ENCODE data around the gene QSOX1.

QSOX1 gene, protein sequence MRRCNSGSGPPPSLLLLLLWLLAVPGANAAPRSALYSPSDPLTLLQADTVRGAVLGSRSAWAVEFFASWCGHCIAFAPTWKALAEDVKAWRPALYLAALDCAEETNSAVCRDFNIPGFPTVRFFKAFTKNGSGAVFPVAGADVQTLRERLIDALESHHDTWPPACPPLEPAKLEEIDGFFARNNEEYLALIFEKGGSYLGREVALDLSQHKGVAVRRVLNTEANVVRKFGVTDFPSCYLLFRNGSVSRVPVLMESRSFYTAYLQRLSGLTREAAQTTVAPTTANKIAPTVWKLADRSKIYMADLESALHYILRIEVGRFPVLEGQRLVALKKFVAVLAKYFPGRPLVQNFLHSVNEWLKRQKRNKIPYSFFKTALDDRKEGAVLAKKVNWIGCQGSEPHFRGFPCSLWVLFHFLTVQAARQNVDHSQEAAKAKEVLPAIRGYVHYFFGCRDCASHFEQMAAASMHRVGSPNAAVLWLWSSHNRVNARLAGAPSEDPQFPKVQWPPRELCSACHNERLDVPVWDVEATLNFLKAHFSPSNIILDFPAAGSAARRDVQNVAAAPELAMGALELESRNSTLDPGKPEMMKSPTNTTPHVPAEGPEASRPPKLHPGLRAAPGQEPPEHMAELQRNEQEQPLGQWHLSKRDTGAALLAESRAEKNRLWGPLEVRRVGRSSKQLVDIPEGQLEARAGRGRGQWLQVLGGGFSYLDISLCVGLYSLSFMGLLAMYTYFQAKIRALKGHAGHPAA

DNA sequence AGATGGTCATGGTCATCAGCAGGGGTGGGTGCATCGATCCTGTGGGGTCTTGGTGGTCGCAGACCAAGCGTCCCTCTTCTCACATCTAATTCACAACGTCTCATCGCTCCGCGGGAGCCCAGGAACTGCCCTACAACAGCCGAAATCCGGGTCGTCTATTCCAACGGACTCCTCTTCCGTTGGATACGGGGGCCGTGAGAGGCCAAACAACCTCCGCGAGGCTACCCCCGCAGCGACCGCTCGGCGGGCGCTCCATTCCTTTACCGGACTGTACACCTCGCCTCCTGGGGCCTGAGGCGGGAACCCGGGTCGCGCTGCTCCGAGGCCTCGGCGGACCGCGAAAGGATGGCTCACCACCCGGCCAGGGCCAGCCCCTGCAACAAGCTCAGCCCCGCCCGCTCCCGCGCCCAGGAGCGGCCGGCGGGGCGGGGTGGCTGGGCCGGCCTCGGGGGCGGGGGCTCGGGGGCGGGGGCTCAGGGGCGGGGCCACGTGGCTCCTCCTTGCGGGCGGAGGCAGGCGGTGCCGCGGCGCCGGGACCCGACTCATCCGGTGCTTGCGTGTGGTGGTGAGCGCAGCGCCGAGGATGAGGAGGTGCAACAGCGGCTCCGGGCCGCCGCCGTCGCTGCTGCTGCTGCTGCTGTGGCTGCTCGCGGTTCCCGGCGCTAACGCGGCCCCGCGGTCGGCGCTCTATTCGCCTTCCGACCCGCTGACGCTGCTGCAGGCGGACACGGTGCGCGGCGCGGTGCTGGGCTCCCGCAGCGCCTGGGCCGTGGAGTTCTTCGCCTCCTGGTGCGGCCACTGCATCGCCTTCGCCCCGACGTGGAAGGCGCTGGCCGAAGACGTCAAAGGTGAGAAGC is at the start of gene QSOX1:
Gene QSOX1, plus strand, starts transcription at position 545 of the 857 bp plus-strand sequence. Its CDS starts 39 bp downstream, at position 584.
- H3K36me3 ChIP-seq (ENCODE audit: control insufficient read depth in 2 of 2, insufficient read depth in 2 of 2, low read length in 2 of 2) = no peaks in the 10 kb centered on the region
- H3K27ac ChIP-seq (ENCODE audit: low read length) = peak within 1 kb of the TSS; percentile 86
- H3K27me3 ChIP-seq (ENCODE audit: control insufficient read depth in 1 of 2, insufficient read depth in 2 of 2, low read length in 2 of 2) = no peaks in the 10 kb centered on the region
- no peaks in the 10 kb centered on the region for H3K9me3 ChIP-seq (ENCODE audit: control insufficient read depth in 2 of 2, low read length in 2 of 2)
- peak within 1 kb of the TSS; percentile 92 to 99 for H3K9ac ChIP-seq (ENCODE audit: low read length in 2 of 2)
- peaks cover 27% of the 10 kb centered on the region for H3K4me1 ChIP-seq (ENCODE audit: control insufficient read depth, insufficient read depth, low read length)
- H3K4me3 ChIP-seq (ENCODE audit: low read length in 2 of 2) = peak within 1 kb of the TSS; percentile 92 to 99

DNA sequence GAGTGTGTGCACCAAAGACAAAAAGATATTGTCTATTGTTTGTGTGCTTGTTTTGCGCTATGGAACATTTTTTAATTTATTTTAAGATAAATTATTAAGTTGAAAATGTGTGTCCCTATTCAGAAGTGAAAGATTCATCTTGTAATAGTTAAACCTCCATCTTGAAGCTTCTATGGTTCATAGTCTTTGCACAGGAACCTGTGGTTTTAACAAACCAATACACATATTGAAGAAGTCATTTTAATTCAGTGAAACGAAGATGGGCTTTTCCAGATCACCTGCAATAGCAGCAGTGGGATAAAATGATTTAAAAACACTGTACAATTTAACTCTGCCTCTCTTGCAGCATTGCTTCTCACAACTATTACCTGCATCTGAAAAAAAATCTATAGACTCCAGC is 42.6 kb upstream of the QSOX1 start:
- no peak overlapping the region for H3K9ac ChIP-seq (ENCODE audit: low read length in 2 of 2)
- H3K4me1 ChIP-seq (ENCODE audit: control insufficient read depth, insufficient read depth, low read length) = peaks cover 25% of the 10 kb centered on the region
- H3K9me3 ChIP-seq (ENCODE audit: control insufficient read depth in 2 of 2, low read length in 2 of 2) = no peaks in the 10 kb centered on the region
- H3K4me3 ChIP-seq (ENCODE audit: low read length in 2 of 2) = no peak overlapping the region
- no peak overlapping the region for H3K27ac ChIP-seq (ENCODE audit: low read length)
- peaks cover 14 to 15% of the 10 kb centered on the region in 2 donors for H3K36me3 ChIP-seq (ENCODE audit: control insufficient read depth in 2 of 2, insufficient read depth in 2 of 2, low read length in 2 of 2)
- no peaks in the 10 kb centered on the region for H3K27me3 ChIP-seq (ENCODE audit: control insufficient read depth in 1 of 2, insufficient read depth in 2 of 2, low read length in 2 of 2)

DNA sequence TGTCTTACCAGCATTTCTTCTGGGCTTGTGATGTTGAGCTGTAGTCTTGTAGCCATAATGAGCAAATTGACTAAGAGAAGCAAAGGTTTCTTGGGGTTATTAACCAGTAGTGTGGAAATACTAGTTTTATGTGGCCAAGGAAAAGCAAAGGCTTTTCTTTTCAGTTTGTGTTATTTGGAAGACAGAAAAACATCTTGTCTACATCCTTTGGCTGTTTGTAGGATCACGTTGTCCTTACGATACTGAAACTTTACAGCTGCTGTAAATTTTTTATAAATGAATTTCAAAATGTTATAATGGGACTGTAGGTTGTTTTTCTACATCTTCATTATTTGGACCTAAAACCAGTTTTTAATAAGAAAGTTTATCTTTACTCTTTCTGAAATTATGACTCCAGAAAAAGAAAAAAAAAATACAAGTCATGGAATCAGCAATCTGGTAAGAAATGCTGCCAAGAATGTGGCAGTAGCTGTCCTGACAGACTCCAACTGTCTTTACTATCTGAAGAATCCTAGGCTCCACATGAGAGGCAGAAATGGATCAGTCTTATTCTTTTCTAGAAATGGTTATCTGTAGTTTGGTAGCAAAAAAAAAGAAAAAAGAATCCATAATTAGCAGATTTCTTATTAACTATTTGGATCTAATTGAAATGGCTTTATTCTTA is 41.6 kb upstream of the QSOX1 start:
- no peak overlapping the region for H3K9ac ChIP-seq (ENCODE audit: low read length in 2 of 2)
- peaks cover 14 to 15% of the 10 kb centered on the region in 2 donors for H3K36me3 ChIP-seq (ENCODE audit: control insufficient read depth in 2 of 2, insufficient read depth in 2 of 2, low read length in 2 of 2)
- H3K4me1 ChIP-seq (ENCODE audit: control insufficient read depth, insufficient read depth, low read length) = peaks cover 27% of the 10 kb centered on the region
- no peaks in the 10 kb centered on the region for H3K9me3 ChIP-seq (ENCODE audit: control insufficient read depth in 2 of 2, low read length in 2 of 2)
- peak overlapping the region in 1 of 2 donors; percentile 2 for H3K4me3 ChIP-seq (ENCODE audit: low read length in 2 of 2)
- no peaks in the 10 kb centered on the region for H3K27me3 ChIP-seq (ENCODE audit: control insufficient read depth in 1 of 2, insufficient read depth in 2 of 2, low read length in 2 of 2)
- H3K27ac ChIP-seq (ENCODE audit: low read length) = no peak overlapping the region

DNA sequence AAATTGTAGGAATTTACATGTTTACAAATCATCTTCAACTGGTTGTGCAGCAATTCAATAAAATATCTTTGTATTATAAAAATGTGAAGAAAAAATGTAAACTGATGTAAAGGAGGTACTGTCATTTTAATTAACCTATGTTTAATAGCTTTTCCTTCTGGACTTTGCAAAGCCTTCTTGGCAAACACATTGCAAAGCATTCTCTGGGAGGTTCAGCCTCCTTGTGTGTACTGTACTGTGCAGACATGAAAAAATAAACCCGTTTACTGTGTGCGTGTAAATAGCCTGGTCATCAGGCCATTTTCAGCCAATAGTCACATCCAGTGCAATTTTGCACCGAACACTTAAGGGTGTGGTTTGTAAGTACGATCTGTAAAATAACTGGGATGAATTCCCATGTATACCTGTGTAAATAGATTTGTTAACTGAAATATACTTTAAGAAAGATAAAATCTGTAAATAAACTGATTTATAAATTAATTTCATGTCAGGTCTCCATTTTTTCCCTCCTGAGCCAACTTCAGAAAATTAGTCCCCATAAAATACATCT is 40.2 kb upstream of the QSOX1 start:
- no peak overlapping the region for H3K27ac ChIP-seq (ENCODE audit: low read length)
- H3K36me3 ChIP-seq (ENCODE audit: control insufficient read depth in 2 of 2, insufficient read depth in 2 of 2, low read length in 2 of 2) = peaks cover 14 to 15% of the 10 kb centered on the region in 2 donors
- no peaks in the 10 kb centered on the region for H3K27me3 ChIP-seq (ENCODE audit: control insufficient read depth in 1 of 2, insufficient read depth in 2 of 2, low read length in 2 of 2)
- H3K4me1 ChIP-seq (ENCODE audit: control insufficient read depth, insufficient read depth, low read length) = peaks cover 22% of the 10 kb centered on the region
- no peaks in the 10 kb centered on the region for H3K9me3 ChIP-seq (ENCODE audit: control insufficient read depth in 2 of 2, low read length in 2 of 2)
- no peak overlapping the region for H3K4me3 ChIP-seq (ENCODE audit: low read length in 2 of 2)
- no peak overlapping the region for H3K9ac ChIP-seq (ENCODE audit: low read length in 2 of 2)

DNA sequence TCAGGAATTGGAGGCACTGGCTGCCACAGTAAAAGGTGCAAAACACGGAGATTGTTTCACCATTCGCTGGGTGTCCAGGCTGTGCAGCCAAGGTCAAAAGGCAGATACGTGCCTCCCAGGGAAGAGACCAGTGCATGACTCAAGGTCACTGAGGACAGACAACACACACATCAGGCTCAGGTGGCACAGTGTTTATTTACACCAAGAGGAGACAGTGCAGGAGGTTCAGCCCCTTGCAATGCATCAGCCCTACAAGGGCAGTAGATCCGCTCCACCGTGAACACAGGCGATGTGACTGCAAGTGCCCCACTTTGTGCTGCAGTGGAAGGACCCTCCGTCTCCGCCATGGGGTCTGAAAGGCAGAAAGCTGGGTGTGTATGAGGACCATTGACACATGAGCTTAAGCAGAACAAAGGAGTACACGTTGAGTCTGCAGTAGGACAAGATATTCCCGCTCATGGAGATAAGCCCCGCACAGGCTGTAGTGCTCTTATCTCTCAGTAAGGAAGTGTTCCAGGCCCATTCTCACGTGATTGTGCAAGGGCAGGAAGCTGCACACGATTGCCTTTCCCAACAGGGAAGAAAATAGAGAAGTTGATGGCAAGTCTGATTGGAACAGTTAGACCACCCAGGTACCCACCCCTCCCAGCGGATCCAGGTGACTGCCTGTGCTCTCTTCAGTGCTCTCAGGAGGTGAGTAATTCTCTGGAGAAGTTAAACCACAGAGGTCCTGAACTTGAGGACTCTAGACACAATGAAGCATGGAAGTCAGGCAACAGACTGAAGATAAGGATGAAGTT is 37.5 kb upstream of the QSOX1 start:
- no peaks in the 10 kb centered on the region for H3K9me3 ChIP-seq (ENCODE audit: control insufficient read depth in 2 of 2, low read length in 2 of 2)
- peaks cover 19% of the 10 kb centered on the region for H3K4me1 ChIP-seq (ENCODE audit: control insufficient read depth, insufficient read depth, low read length)
- no peak overlapping the region for H3K9ac ChIP-seq (ENCODE audit: low read length in 2 of 2)
- no peak overlapping the region for H3K27ac ChIP-seq (ENCODE audit: low read length)
- no peaks in the 10 kb centered on the region for H3K27me3 ChIP-seq (ENCODE audit: control insufficient read depth in 1 of 2, insufficient read depth in 2 of 2, low read length in 2 of 2)
- H3K36me3 ChIP-seq (ENCODE audit: control insufficient read depth in 2 of 2, insufficient read depth in 2 of 2, low read length in 2 of 2) = peaks cover 0 to 2% of the 10 kb centered on the region in 2 donors
- H3K4me3 ChIP-seq (ENCODE audit: low read length in 2 of 2) = no peak overlapping the region

DNA sequence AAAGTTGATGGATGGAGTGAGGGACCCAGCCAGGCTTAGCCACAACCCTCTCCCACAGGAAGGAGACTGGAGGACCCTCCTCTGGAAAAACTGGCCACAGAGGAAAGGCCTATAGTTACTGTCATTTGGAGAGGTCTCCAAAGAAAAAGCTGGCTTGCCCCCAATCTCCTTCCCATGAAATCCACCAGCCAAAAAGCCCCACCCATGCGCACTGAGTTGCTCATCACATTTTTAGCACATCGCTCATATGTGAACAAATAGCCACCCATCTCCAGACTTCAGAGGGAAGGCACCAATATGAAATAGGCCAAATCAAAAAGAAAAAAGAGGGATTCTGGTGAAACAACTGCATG is 36.9 kb upstream of the QSOX1 start:
- Histone ChIP-seq H3K27ac (ENCODE audit: low read length) (no peak overlapping the region), H3K4me1 (ENCODE audit: control insufficient read depth, insufficient read depth, low read length) (peaks cover 19% of the 10 kb centered on the region), H3K27me3 (ENCODE audit: control insufficient read depth in 1 of 2, insufficient read depth in 2 of 2, low read length in 2 of 2) (no peaks in the 10 kb centered on the region), H3K4me3 (ENCODE audit: low read length in 2 of 2) (no peak overlapping the region), H3K9me3 (ENCODE audit: control insufficient read depth in 2 of 2, low read length in 2 of 2) (no peaks in the 10 kb centered on the region), H3K36me3 (ENCODE audit: control insufficient read depth in 2 of 2, insufficient read depth in 2 of 2, low read length in 2 of 2) (no peaks in the 10 kb centered on the region), H3K9ac (ENCODE audit: low read length in 2 of 2) (no peak overlapping the region)

DNA sequence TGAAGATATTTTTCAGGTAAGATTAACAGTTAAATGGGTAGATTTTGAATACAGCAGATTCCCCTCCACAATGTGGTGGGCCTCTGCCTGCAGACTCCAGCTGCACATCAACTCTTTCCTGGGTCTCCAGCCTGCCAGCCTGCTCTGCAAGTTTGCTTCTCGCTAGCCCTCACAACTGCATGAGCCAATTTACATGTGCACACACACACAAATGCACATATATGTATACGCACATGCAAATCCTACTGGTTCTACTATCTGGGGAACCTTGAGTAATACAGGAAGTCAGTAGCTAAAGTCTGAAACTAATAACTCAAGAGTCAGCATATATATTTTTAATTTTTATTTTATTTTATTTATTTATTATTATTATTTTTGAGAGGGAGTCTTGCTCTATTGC is 34.8 kb upstream of the QSOX1 start:
- Histone ChIP-seq H3K4me1 (ENCODE audit: control insufficient read depth, insufficient read depth, low read length) (peaks cover 9% of the 10 kb centered on the region), H3K9me3 (ENCODE audit: control insufficient read depth in 2 of 2, low read length in 2 of 2) (no peaks in the 10 kb centered on the region), H3K9ac (ENCODE audit: low read length in 2 of 2) (no peak overlapping the region), H3K27me3 (ENCODE audit: control insufficient read depth in 1 of 2, insufficient read depth in 2 of 2, low read length in 2 of 2) (no peaks in the 10 kb centered on the region), H3K36me3 (ENCODE audit: control insufficient read depth in 2 of 2, insufficient read depth in 2 of 2, low read length in 2 of 2) (no peaks in the 10 kb centered on the region), H3K27ac (ENCODE audit: low read length) (no peak overlapping the region), H3K4me3 (ENCODE audit: low read length in 2 of 2) (no peak overlapping the region)

DNA sequence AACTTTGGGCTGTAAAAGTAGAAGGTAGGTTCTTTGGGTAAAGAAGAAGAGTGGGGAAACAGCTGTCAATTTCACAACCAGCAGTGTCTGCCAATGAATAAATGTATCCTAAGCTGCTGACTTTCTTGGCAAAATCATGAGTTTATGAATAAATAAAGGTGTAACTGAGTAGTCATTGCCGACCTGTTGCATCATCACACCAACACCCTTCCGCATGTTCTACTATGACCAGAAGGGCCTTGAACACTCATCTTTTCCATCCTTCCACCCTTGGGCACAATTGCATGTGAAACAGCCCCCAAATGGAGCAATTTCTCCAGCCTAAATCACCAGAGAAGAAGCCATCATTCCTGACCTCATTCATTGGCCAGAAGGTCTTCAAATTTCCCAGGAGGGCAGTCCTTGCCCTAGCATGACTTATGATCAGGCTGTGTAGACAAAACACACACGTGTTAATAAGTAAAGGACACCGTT is 31.2 kb upstream of the QSOX1 start:
- Histone ChIP-seq H3K27me3 (ENCODE audit: control insufficient read depth in 1 of 2, insufficient read depth in 2 of 2, low read length in 2 of 2) (no peaks in the 10 kb centered on the region), H3K4me3 (ENCODE audit: low read length in 2 of 2) (no peak overlapping the region), H3K9me3 (ENCODE audit: control insufficient read depth in 2 of 2, low read length in 2 of 2) (no peaks in the 10 kb centered on the region), H3K4me1 (ENCODE audit: control insufficient read depth, insufficient read depth, low read length) (no peaks in the 10 kb centered on the region), H3K27ac (ENCODE audit: low read length) (no peak overlapping the region), H3K36me3 (ENCODE audit: control insufficient read depth in 2 of 2, insufficient read depth in 2 of 2, low read length in 2 of 2) (no peaks in the 10 kb centered on the region), H3K9ac (ENCODE audit: low read length in 2 of 2) (no peak overlapping the region)

DNA sequence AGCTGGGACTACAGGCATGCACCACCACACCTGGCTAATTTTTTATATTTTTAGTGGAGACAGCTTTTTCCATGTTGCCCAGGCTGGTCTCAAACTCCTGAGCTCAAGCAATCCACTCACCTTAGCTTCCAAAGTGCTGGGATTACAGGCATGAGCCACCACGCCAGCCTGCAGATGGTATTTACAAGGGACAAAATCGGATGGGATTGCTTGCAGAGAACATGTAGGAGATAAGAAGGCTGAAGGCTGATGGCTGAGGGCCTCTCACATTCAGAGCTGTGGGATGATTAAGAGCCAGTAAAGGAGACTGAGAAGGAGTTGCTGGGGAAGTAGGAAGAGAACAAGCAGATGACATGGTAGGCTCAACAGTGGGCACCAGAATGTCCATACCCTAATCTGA is 24.0 kb upstream of the QSOX1 start:
- no peak overlapping the region for H3K4me3 ChIP-seq (ENCODE audit: low read length in 2 of 2)
- H3K36me3 ChIP-seq (ENCODE audit: control insufficient read depth in 2 of 2, insufficient read depth in 2 of 2, low read length in 2 of 2) = no peaks in the 10 kb centered on the region
- H3K4me1 ChIP-seq (ENCODE audit: control insufficient read depth, insufficient read depth, low read length) = peaks cover 3% of the 10 kb centered on the region
- no peaks in the 10 kb centered on the region for H3K27me3 ChIP-seq (ENCODE audit: control insufficient read depth in 1 of 2, insufficient read depth in 2 of 2, low read length in 2 of 2)
- H3K9ac ChIP-seq (ENCODE audit: low read length in 2 of 2) = no peak overlapping the region
- H3K27ac ChIP-seq (ENCODE audit: low read length) = no peak overlapping the region
- H3K9me3 ChIP-seq (ENCODE audit: control insufficient read depth in 2 of 2, low read length in 2 of 2) = no peaks in the 10 kb centered on the region
